Left ventricle myocardium superior (tissue), 1 donor: ENCODE data around the gene DMRTC2. TPM values are rescaled to one million over a fixed set of nuclear protein-coding genes. Genes with fewer than 3 reads are reported as not detected.
"Not testable (repeated sequence)": the region's sequence is repeated elsewhere in the genome, so short reads cannot be mapped to it uniquely, and the experiment has no call there.

Experiments
- ATAC-seq: fragments of 200-7000 bp; cut with Tn5 transposase; one replicate; pipeline ENCODE4 v1.9.1; 2020; ENCODE audit warnings: mild to moderate bottlenecking, moderate library complexity
- DNase-seq: peaks from one replicate; pipeline ENCODE4 v3.0.0-alpha.2; 2020
- intact Hi-C: fragments of 100-400 bp; cut with micrococcal nuclease; formaldehyde crosslinking; loops from one replicate; pipeline ENCODE4 v1.11.0; 2022
- total RNA-seq: library from RNA; stranded (reverse); fragmentation: NEBNext Ultra II Directional; extraction: Animal tissue kit (Norgen Biotek cat#: 25700); gene quantifications from one replicate; pipeline ENCODE4 v1.2.1, GENCODE V29; 2021
- donor health status: DM: no; HTN: yes; CAD: no; lungs with severe emphysema.

The DMRTC2 gene
- total RNA-seq, 1 donor from 2014 or later: not detected

DNA sequence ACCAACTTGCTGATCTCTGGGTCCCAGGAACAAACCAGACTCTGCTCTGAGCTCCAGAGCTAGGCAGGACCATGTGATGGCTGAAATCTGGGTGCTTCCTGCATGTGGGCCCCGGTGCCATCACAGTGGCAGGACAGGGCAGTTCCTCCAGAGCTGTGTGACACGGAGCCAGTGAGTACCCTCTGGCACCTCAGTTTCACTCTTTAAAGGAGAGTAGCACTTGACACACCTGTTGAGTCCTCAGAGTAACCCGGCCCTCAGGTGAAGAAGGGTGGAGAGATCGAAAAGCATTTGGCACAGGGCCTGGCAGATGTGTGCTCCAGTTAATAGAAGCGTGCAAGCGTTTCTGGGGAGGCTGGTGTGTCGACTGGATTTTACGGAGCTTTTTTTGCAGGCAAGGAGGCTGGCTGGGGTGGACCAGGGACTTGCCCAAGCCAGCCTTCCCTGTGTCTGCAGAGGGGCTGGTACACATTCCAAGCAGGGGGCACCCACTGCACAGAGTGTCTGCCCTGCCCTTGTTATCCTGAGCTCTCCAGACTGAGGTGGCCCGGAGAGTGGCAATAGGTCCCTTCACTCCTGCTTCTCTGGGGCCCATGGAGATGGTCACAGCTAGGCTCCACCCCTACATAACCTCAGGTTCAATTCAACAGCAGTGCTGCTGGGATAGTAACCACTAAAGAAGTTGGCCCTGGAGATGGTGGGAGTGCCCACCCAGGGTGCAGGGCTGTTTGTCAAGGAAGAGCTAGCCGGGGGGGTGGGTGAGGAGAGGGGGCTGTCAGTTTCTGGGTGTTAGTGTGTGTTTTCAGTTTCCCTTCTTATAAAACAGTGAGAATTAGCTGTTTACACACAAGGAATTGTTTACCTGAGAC, 23.5 kb downstream of the DMRTC2 start:
- intact Hi-C loops: no loop called here
- ATAC-seq (no peak), DNase-seq (peak; percentile 16)

DNA sequence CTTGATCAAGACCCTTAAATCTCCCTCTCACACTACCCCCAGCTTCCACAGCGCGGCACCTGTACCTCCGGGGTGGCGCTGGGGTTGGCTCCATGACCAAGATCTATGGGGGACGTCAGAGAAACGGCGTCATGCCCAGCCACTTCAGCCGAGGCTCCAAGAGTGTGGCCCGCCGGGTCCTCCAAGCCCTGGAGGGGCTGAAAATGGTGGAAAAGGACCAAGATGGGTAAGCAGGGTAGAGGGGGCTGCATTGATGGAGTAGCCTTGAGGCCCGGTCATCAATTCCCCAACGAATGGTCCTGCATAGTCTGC, 24.1 kb downstream of the DMRTC2 start:
- intact Hi-C loops: no loop called here
- ATAC-seq (no peak), DNase-seq (peak; percentile 6)

DNA sequence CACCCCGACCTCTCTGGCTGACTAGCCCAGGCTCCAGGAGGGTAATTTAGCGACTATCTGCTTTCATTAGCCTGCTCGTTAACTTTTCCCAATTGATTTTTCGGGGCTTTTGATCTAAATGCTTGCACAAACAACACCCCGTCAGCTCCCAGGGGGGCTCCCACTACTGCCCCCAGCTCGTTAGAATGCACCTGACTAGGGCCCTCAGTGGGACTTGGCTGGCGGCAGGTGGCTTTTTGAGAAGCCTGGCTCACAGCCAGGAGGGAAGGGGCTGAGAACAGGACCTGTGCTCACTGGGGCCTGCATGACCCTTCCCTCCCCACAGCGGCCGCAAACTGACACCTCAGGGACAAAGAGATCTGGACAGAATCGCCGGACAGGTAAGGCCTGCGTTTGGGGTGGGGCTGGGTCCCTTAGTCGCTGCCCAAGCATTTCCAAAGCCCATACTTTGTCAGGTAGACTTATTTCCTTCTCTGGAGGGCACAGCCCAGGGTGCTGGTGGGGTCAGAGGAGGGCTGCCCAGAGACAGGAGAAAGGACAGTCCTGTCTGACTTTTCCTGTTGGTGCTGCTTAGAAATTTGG, 24.6 kb downstream of the DMRTC2 start:
- intact Hi-C loops: no loop called here
- DNase-seq: peak; percentile 21

DNA sequence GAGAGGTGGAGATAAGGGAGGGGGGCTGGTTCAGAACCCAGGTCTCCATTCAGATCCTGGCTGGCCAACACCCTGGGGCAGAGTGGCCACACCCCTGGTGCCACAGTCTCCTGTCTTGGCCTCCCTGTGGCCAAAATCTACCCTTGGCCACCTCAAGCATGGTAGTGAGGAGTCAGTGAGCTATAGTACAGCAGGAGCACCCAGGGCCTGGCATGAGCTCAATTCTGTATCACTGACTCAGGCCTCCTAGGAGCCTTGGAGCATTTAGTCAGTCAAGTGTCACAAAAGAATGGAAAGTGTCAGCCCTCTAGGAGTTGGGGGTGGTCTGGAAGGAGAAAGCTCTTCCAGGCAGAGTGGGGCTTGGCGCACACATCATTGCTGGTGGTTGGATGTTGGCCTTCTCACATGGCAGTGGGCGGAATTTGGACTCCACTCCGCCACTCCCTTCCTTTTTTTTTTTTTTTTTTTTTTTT, 25.6 kb downstream of the DMRTC2 start:
- peak; percentile 14 for DNase-seq
- intact Hi-C loops: no loop called here
- no peak for ATAC-seq

More for the DNA sequence above, 24.6 kb downstream of the DMRTC2 start:
- ATAC-seq: no peak

DNA sequence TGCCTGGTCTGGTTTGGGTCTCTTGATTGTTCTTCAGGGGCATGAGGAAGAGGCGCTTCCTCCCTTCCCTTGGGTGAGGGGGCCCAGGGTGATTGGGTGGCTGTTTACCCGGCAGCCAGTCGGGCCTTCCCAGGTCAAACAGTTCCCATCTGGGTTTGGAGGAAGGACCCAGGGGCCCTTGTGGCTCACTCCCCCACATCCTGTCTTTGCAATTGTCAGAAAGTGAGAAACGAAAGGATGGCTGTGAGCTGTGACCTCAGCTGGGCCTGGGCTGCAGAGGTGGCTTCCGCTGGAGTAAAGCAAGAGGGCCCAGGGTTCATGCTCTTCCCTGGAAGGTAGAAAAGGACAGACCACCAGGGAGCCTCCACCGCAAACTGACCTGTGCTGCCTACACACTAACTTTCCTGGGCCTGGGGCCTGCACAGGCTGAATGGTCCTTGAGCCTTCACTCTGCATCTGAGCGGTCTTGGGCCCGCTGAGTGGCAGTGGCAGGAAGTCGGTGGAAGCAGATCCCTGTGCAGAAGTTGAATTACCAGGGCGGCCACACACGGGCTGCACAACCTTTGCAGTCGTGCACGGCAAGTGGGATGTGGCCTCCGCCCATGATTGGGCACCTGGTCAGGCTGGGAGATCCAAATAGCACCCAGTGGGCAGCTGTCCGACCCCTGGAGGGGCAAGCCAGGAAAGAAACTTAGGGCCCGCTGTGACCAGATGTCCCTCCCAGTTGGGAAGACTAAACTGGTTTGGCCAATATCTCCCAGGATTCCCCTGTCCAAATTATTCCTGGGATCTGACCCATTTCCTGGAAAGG, 26.9 kb downstream of the DMRTC2 start:
- ATAC-seq: peak; percentile 29
- intact Hi-C loops: no loop called here
- DNase-seq: peak; percentile 38

DNA sequence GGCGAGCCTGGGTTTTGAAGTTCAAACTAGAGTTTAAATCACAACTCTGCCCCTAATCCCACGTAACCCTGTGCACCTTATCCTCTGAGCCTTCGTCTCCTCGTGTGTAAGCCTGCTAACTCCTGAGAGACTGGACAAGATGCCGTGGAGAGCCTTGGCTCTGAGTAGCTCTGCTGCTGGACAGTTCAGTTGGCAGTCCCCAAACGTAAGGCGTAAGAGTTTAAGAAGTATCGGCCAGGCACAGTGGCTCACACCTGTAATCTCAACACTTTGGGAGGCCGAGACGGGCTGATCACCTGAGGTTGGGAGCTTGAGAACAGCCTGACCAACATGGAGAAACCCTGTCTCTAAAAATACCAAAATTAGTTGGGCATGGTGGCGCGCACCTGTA, 27.5 kb downstream of the DMRTC2 start:
- DNase-seq (peak; percentile 7), ATAC-seq (no peak)
- intact Hi-C loops: no loop called here

GRCh38 chr19:41872775-41873647, 28.2 kb downstream of the DMRTC2 start:
- DNase-seq: peak; percentile 69
- intact Hi-C loops: no loop called here
- peak; percentile 74 for ATAC-seq

- DNase-seq: peak; percentile 1
- ATAC-seq, intact Hi-C loops: not testable (repeated sequence)
These were observed 31.1 kb downstream of the DMRTC2 start for GRCh38 chr19:41875973-41876372.

GRCh38 chr19:41876847-41877832, 32.3 kb downstream of the DMRTC2 start, which contains the start of gene CD79A:
Gene CD79A (plus strand): TSS chr19:41877279. CDS start chr19:41877305, 26 bp downstream.
- ATAC-seq: no peak
- intact Hi-C loops: no loop called here
- peak; percentile 11 for DNase-seq

GRCh38 chr19:41877916-41878905, 33.4 kb downstream of the DMRTC2 start:
- intact Hi-C loops: no loop called here
- DNase-seq: no peak
- no peak for ATAC-seq

DNA sequence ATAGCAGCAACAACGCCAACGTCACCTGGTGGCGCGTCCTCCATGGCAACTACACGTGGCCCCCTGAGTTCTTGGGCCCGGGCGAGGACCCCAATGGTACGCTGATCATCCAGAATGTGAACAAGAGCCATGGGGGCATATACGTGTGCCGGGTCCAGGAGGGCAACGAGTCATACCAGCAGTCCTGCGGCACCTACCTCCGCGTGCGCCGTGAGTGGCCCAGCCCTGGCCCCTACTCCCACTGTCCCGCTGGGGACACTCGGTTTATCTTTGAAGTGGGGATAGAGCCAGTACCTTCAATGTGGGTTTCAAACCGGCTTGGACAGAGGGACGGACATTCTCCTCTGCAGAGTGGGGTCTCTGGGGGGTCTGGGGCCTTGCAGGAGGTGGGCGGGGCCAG, 34.2 kb downstream of the DMRTC2 start:
- intact Hi-C loops: no loop called here
- no peak for DNase-seq

GRCh38 chr19:41879670-41880328, 35.0 kb downstream of the DMRTC2 start:
- ATAC-seq (no peak), DNase-seq (no peak)
- intact Hi-C loops: no loop called here

More for the DNA sequence above, 34.2 kb downstream of the DMRTC2 start:
- no peak for ATAC-seq

- intact Hi-C loops: no loop called here
- DNase-seq (no peak), ATAC-seq (no peak)
These were observed 35.5 kb downstream of the DMRTC2 start for GRCh38 chr19:41880329-41880708.

DNA sequence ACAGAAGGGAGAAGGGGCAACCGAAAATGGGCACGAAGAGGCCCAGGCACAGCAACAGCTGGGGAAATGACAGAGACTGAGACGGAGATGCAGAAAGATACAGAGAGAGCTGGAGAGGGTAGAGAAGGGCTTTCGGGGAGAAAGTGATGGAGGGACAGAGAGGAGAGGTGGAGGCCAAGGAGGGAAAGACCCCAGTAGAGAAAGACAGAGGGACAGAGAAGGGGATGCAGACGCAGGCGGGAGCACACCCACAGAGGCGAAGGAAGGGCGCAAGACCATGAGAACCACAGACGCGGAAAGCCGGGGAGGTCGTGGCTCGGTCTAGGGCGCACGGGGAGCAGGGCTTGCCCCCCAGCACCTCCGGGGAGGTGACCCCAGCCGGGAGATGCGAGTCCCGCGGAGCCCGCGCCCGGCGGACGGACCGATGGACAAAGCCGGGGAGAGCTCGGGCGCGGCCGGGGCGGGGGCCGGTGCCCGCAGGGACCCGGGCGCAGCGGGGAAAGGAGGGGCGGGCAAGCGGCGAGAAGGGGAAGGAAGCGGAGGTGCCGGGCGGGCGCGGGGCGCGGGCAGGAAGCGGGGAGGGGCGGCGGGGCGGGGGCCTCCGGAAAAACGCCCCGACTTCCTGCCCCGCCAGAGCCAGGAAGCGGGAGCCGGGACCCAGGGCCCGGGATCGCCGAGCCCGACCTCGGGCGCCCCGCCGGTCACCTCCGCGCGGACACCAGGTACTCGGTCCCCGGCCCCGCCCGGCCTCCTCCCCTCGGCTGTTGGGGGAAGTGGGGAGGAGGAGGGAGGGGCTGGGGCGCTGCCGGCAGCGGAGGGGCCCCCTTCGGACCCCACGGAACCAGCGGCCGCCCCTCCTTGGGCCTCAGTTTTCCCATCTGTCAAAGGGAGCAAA, 38.0 kb downstream of the DMRTC2 start, which contains the start of gene ARHGEF1:
ARHGEF1 (plus strand) TSS at position 617 of the 895 bp plus-strand sequence. CDS start 4,899 bp downstream, outside the sequence.
- ATAC-seq (peak; percentile 60), DNase-seq (peak; percentile 83)
- intact Hi-C loops: no loop called here

DNA sequence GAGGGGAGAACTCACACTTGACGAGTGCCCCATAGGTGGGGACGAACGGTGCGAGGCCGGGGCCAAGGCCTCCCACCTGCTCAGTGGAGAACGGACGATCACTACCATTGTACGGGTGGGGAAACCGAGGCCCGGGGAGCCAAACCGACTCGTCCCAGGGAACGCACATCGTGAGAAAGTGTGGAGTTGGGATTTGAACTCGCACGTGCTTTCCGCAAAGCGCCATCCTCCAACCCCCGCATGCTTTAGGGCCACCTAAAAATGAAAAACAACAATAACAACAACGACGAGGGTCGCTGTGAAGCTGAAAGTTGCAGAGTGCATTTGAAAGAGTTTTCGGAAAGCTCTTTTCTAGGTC, 38.6 kb downstream of the DMRTC2 start:
- intact Hi-C loops: no loop called here
- ATAC-seq: peak; percentile 4
- no peak for DNase-seq
